Gastrocnemius medialis (tissue), 4 donors: Measurements from ENCODE around the gene IQCB1. TPM values are rescaled to one million over a fixed set of nuclear protein-coding genes. Genes with fewer than 3 reads are reported as not detected.

Experiments used
- ATAC-seq, 2 donors: fragments of 150-250 bp; one replicate each; pipeline ENCODE4 v1.9.1; 2016
- DNase-seq, 2 donors: peaks; one replicate each; pipeline ENCODE4 v3.0.0-alpha.2; 2019
- H3K27ac ChIP-seq, 4 donors: fragments of 200-600 bp; sonication (generic); 1 replicate in 1 of 4; 2 replicates in 3 of 4; pipeline ENCODE4 v1.5.1; 2016 to 2018; ENCODE audit warnings: mild to moderate bottlenecking in 2 of 4, moderate library complexity in 1 of 4
- H3K27me3 ChIP-seq, 3 donors: fragments of 200-600 bp; sonication (generic) in 2 of 3; 1 replicate in 1 of 3; 2 replicates in 2 of 3; pipeline versions ENCODE4 v1.5.1 to v1.6.0; 2016 to 2019; ENCODE audit warnings: mild to moderate bottlenecking in 1 of 3, moderate library complexity in 1 of 3
- H3K36me3 ChIP-seq, 2 donors: fragments of 200-600 bp; sonication (generic) in 1 of 2; one replicate each; pipeline ENCODE4 v1.5.1; 2017 to 2018
- H3K4me1 ChIP-seq, 2 donors: fragments of 200-600 bp; sonication (generic) in 1 of 2; one replicate each; pipeline ENCODE4 v1.5.1; 2016 to 2017; ENCODE audit warnings: mild to moderate bottlenecking in 2 of 2
- H3K4me3 ChIP-seq, 4 donors: fragments of 200-600 bp; sonication (generic) in 3 of 4; 1 replicate in 1 of 4; 2 replicates in 3 of 4; pipeline ENCODE4 v1.5.1; 2016 to 2019; ENCODE audit warnings: mild to moderate bottlenecking in 2 of 4
- H3K9me3 ChIP-seq, 3 donors: fragments of 200-600 bp; sonication (generic) in 2 of 3; 1 replicate in 1 of 3; 2 replicates in 2 of 3; pipeline ENCODE4 v1.5.1; 2016 to 2019
- CTCF ChIP-seq, 5 experiments: fragments of 450-650 bp in 3 of 5; fragments of 200-600 bp in 2 of 5; sonication (generic) in 2 of 5; IDR thresholded peaks in 4 of 5; conservative IDR thresholded peaks in 1 of 5; 1 replicate in 4 of 5; 2 replicates in 1 of 5; pipeline ENCODE4 v1.5.1; 2016 to 2019; ENCODE audit warnings: antibody characterized with exemption in 5 of 5, mild to moderate bottlenecking in 3 of 5, moderate library complexity in 3 of 5
- POLR2A ChIP-seq, 2 donors: fragments of 450-650 bp; IDR thresholded peaks; one replicate each; pipeline ENCODE4 v1.6.1; 2017; ENCODE audit warnings: antibody characterized with exemption in 2 of 2, mild to moderate bottlenecking in 2 of 2, moderate library complexity in 2 of 2
- in situ Hi-C, 4 donors: fragments of 200-750 bp; cut with MboI; loops; one replicate each; pipeline versions ENCODE4 v1.15.0 to v1.8.0; 2017; ENCODE audit warnings: low sequenced_read_pairs in 4 of 4
- intact Hi-C: fragments of 100-400 bp; cut with DNase I; formaldehyde crosslinking; loops from one replicate; pipeline ENCODE4 v1.15.1; 2023; ENCODE audit warnings: low total_unique reads
- total RNA-seq, 4 donors: library from RNA; depleted of rRNA; stranded (reverse); fragments of >200 nt; gene quantifications; one replicate each; pipeline versions ENCODE4 v1.1.0 to v1.2.3, GENCODE V29; 2016

The IQCB1 gene
- total RNA-seq: 10 to 100 TPM in 3 of 4 donors, 1 to 10 TPM in 1; 8.8 to 14.0 (median 11.8) TPM

GRCh38 chr3:121834671-121835464 is at the start of gene IQCB1, which contains the start of gene EAF2:
TSS of gene IQCB1 (minus strand) at chr3:121835060. CDS start at chr3:121828960, 6,100 bp downstream.
TSS of gene EAF2 (plus strand) at chr3:121835209. CDS start at chr3:121835286, 77 bp downstream.
- H3K4me1 ChIP-seq: peaks cover 13 to 22% of the 10 kb centered on the region in 2 donors
- no peaks in the 10 kb centered on the region for H3K9me3 ChIP-seq
- no peaks in the 10 kb centered on the region for H3K27me3 ChIP-seq
- peak; percentile 98 to 99 for ATAC-seq
- TF ChIP-seq CTCF (IDR thresholded peaks at IDR 0.05 in 4 of 5, conservative IDR thresholded peaks at IDR 0.05 in 1 of 5): no peak
- TF ChIP-seq POLR2A (IDR thresholded peaks at IDR 0.05): peak; percentile 79 to 92
- H3K4me3 ChIP-seq: peak within 1 kb of the TSS; percentile 73 to 96 (median 77)
- peaks cover 0 to 8% of the 10 kb centered on the region in 2 donors for H3K36me3 ChIP-seq
- peak; percentile 92 to 94 for DNase-seq
- in situ Hi-C loops (loop anchor here in 2 of 4 donors (25.0 kb wide), 1 partner anchor 298 kb away; the partner anchor contains the start of gene POLQ (in 2 of the 2)), intact Hi-C loops (loop anchor here (1.0 to 10.0 kb wide), 5 partner anchors 86 to 1092 kb away; partner anchors contain the start of genes FAM162A, GOLGB1, GTF2E1 and MIX23)
- H3K27ac ChIP-seq: peak within 1 kb of the TSS; percentile 80 to 91 (median 88)

- intact Hi-C loops (no loop called here), in situ Hi-C loops (no loop called here)
- Histone ChIP-seq H3K27me3 (no peaks in the 10 kb centered on the region), H3K4me1 (no peaks in the 10 kb centered on the region), H3K9me3 (no peaks in the 10 kb centered on the region), H3K27ac (no peak overlapping the region), H3K36me3 (no peaks in the 10 kb centered on the region), H3K4me3 (no peak overlapping the region)
- no peak for TF ChIP-seq CTCF (IDR thresholded peaks at IDR 0.05 in 4 of 5, conservative IDR thresholded peaks at IDR 0.05 in 1 of 5)
- TF ChIP-seq POLR2A (IDR thresholded peaks at IDR 0.05): no peak
- DNase-seq (no peak), ATAC-seq (no peak)
Observed at GRCh38 chr3:121883507-121883906, 48.6 kb upstream of the IQCB1 start.

- H3K4me3 ChIP-seq: no peak overlapping the region
- no peak for TF ChIP-seq CTCF (IDR thresholded peaks at IDR 0.05 in 4 of 5, conservative IDR thresholded peaks at IDR 0.05 in 1 of 5)
- no peak for TF ChIP-seq POLR2A (IDR thresholded peaks at IDR 0.05)
- no peaks in the 10 kb centered on the region for H3K4me1 ChIP-seq
- ATAC-seq (no peak), DNase-seq (no peak)
- intact Hi-C loops (no loop called here), in situ Hi-C loops (no loop called here)
- H3K36me3 ChIP-seq: no peaks in the 10 kb centered on the region
- no peaks in the 10 kb centered on the region for H3K27me3 ChIP-seq
- no peaks in the 10 kb centered on the region for H3K9me3 ChIP-seq
- no peak overlapping the region for H3K27ac ChIP-seq
Observed at GRCh38 chr3:121878411-121878810, 43.6 kb upstream of the IQCB1 start.

- Histone ChIP-seq H3K27me3 (no peaks in the 10 kb centered on the region), H3K4me3 (no peak overlapping the region), H3K27ac (no peak overlapping the region), H3K4me1 (no peaks in the 10 kb centered on the region), H3K9me3 (no peaks in the 10 kb centered on the region), H3K36me3 (peaks cover 0 to 13% of the 10 kb centered on the region in 2 donors)
- intact Hi-C loops: no loop called here
- DNase-seq: no peak
- TF ChIP-seq CTCF (IDR thresholded peaks at IDR 0.05 in 4 of 5, conservative IDR thresholded peaks at IDR 0.05 in 1 of 5): no peak
- no peak for TF ChIP-seq POLR2A (IDR thresholded peaks at IDR 0.05)
- in situ Hi-C loops: no loop called here
- no peak for ATAC-seq
Observed at GRCh38 chr3:121871430-121871829, 36.6 kb upstream of the IQCB1 start.
